Activated CD4-positive, alpha-beta T cell treated with anti-CD3 and anti-CD28 coated beads, Interleukin-2, amount 10 ng/mL, durations not matched to agents 7 days and 5 days (primary cell): Measurements from ENCODE around the gene RGS6. TPM values are rescaled to one million over a fixed set of nuclear protein-coding genes. Genes with fewer than 3 reads are reported as not detected.
A peak's percentile ranks its signal among the peaks of the same experiment; 100 is the strongest.

Experiments
- CTCF ChIA-PET: fragments of 350-600 bp; sonication (Branson Sonifier 250); formaldehyde crosslinking; loops from one replicate; lab custom pipeline; 2021; ENCODE audit warnings: antibody characterized with exemption; lab: Charles Lee
- POLR2A ChIA-PET: fragments of 350-600 bp; sonication (Branson Sonifier 250); formaldehyde crosslinking; loops from one replicate; lab custom pipeline; 2021; ENCODE audit warnings: antibody characterized with exemption; lab: Charles Lee
- DNase-seq: peaks from one replicate; pipeline ENCODE4 v3.0.0-alpha.2; 2020
- H3K27ac Mint-ChIP-seq: one replicate; pipeline ENCODE4 v1.8.0; 2021; ENCODE audit warnings: mild to moderate bottlenecking, moderate library complexity, mixed read lengths
- H3K27me3 Mint-ChIP-seq: one replicate; pipeline ENCODE4 v1.8.0; 2021; ENCODE audit warnings: mixed read lengths
- H3K36me3 Mint-ChIP-seq: one replicate; pipeline ENCODE4 v1.8.0; 2021; ENCODE audit warnings: low read depth, mixed read lengths
- H3K4me1 Mint-ChIP-seq: one replicate; pipeline ENCODE4 v1.8.0; 2021; ENCODE audit warnings: mixed read lengths
- H3K4me3 Mint-ChIP-seq: one replicate; pipeline ENCODE4 v1.8.0; 2021; ENCODE audit warnings: mild to moderate bottlenecking, moderate library complexity, mixed read lengths
- H3K9me3 Mint-ChIP-seq: one replicate; pipeline ENCODE4 v1.8.0; 2021; ENCODE audit warnings: mixed read lengths
- microRNA-seq: library from miRNA; unstranded; fragments of <30 nt; microRNA quantifications from one replicate; pipeline ENCODE4 v1.2.0, GENCODE V29; 2021; ENCODE audit warnings: borderline microRNAs expressed, borderline replicate concordance
- total RNA-seq, 2 experiments: library from RNA; stranded (reverse); gene quantifications; one replicate each; pipeline ENCODE4 v1.2.3, GENCODE V29; 2021

Gene RGS6
- total RNA-seq, 2 experiments from 2014 or later: 1.4 TPM

- POLR2A ChIA-PET: no interaction called here
- no peak for DNase-seq
These were observed 682.7 kb downstream of the RGS6 start for GRCh38 chr14:72614891-72615415.

GRCh38 chr14:72615451-72616121 lies 683.4 kb downstream of the RGS6 start:
- Mint-ChIP-seq H3K4me1 (peaks cover 10% of the 10 kb centered on the region), H3K27ac (peak overlapping the region; percentile 25), H3K4me3 (no peak overlapping the region), H3K9me3 (no peaks in the 10 kb centered on the region), H3K27me3 (peaks cover 21% of the 10 kb centered on the region), H3K36me3 (no peaks in the 10 kb centered on the region)
- POLR2A ChIA-PET: no interaction called here
- CTCF ChIA-PET: no interaction called here
- no peak for DNase-seq

More at GRCh38 chr14:72614891-72615415, 682.7 kb downstream of the RGS6 start:
- H3K4me3 Mint-ChIP-seq: no peak overlapping the region
- CTCF ChIA-PET: interaction anchor here (0.6 kb wide), 1 partner anchor 759 kb away, joined by 3 read pairs; no protein-coding TSS in a partner anchor
- H3K27ac Mint-ChIP-seq: no peak overlapping the region
- no peaks in the 10 kb centered on the region for H3K36me3 Mint-ChIP-seq
- no peaks in the 10 kb centered on the region for H3K9me3 Mint-ChIP-seq
- H3K27me3 Mint-ChIP-seq: peaks cover 20% of the 10 kb centered on the region
- peaks cover 10% of the 10 kb centered on the region for H3K4me1 Mint-ChIP-seq

Small RNA genes within 50 kb of the gene (microRNA-seq; reads per million reads assigned to microRNA genes)
- gene MIR7843: not detected
